ENCODE results near the gene DDAH2.
"Not testable (repeated sequence)": the region's sequence is repeated elsewhere in the genome, so short reads cannot be mapped to it uniquely, and the experiment has no call there.

DNA sequence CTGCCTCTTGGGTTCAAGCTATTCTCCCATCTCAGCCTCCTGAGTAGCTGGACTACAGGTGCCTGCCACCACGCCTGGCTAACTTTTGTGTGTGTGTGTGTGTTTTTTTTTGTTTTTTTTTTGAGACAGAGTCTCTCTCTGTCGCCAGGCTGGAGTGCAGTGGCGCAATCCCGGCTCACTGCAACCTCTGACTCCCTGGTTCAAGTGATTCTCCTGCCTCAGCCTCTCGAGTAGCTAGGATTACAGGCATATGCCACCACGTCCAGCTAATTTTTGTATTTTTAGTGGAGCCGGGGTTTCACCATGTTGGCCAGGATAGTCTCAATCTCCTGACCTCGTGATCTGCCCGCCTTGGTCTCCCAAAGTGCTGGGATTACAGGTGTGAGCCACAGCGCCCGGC, 19.9 kb downstream of the DDAH2 start:
- TF ChIP-seq POLR2AphosphoS5 (IDR thresholded peaks at IDR 0.05; ENCODE audit: low read depth, low read length); EZH2phosphoT487 (IDR thresholded peaks at IDR 0.05; ENCODE audit: borderline replicate concordance); YY1 (IDR thresholded peaks at IDR 0.05; ENCODE audit: extremely low read depth, insufficient replicate concordance, low read depth, low read length); EGR1 (IDR thresholded peaks at IDR 0.05; ENCODE audit: low read depth); CEBPB (IDR thresholded peaks at IDR 0.05; ENCODE audit: low read depth); POLR2A (IDR thresholded peaks at IDR 0.05; ENCODE audit: borderline replicate concordance, extremely low read depth, insufficient read depth, insufficient read length); SRF (IDR thresholded peaks at IDR 0.05; ENCODE audit: low read depth); ZNF274 (IDR thresholded peaks at IDR 0.05; ENCODE audit: low read depth, low read length): not testable (repeated sequence)
- TF ChIP-seq, protein P1, sequence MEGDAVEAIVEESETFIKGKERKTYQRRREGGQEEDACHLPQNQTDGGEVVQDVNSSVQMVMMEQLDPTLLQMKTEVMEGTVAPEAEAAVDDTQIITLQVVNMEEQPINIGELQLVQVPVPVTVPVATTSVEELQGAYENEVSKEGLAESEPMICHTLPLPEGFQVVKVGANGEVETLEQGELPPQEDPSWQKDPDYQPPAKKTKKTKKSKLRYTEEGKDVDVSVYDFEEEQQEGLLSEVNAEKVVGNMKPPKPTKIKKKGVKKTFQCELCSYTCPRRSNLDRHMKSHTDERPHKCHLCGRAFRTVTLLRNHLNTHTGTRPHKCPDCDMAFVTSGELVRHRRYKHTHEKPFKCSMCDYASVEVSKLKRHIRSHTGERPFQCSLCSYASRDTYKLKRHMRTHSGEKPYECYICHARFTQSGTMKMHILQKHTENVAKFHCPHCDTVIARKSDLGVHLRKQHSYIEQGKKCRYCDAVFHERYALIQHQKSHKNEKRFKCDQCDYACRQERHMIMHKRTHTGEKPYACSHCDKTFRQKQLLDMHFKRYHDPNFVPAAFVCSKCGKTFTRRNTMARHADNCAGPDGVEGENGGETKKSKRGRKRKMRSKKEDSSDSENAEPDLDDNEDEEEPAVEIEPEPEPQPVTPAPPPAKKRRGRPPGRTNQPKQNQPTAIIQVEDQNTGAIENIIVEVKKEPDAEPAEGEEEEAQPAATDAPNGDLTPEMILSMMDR (IDR thresholded peaks at IDR 0.05 in 2 of 3, conservative IDR thresholded peaks at IDR 0.05 in 1 of 3; ENCODE audit: borderline replicate concordance in 1 of 3, insufficient read depth in 1 of 3, low read depth in 2 of 3, low read length in 2 of 3): not testable (repeated sequence)
- TF ChIP-seq, protein P2, sequence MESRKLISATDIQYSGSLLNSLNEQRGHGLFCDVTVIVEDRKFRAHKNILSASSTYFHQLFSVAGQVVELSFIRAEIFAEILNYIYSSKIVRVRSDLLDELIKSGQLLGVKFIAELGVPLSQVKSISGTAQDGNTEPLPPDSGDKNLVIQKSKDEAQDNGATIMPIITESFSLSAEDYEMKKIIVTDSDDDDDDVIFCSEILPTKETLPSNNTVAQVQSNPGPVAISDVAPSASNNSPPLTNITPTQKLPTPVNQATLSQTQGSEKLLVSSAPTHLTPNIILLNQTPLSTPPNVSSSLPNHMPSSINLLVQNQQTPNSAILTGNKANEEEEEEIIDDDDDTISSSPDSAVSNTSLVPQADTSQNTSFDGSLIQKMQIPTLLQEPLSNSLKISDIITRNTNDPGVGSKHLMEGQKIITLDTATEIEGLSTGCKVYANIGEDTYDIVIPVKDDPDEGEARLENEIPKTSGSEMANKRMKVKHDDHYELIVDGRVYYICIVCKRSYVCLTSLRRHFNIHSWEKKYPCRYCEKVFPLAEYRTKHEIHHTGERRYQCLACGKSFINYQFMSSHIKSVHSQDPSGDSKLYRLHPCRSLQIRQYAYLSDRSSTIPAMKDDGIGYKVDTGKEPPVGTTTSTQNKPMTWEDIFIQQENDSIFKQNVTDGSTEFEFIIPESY (IDR thresholded peaks at IDR 0.05; ENCODE audit: extremely low read depth, insufficient replicate concordance, low read length): not testable (repeated sequence)
- TF ChIP-seq, protein P3, sequence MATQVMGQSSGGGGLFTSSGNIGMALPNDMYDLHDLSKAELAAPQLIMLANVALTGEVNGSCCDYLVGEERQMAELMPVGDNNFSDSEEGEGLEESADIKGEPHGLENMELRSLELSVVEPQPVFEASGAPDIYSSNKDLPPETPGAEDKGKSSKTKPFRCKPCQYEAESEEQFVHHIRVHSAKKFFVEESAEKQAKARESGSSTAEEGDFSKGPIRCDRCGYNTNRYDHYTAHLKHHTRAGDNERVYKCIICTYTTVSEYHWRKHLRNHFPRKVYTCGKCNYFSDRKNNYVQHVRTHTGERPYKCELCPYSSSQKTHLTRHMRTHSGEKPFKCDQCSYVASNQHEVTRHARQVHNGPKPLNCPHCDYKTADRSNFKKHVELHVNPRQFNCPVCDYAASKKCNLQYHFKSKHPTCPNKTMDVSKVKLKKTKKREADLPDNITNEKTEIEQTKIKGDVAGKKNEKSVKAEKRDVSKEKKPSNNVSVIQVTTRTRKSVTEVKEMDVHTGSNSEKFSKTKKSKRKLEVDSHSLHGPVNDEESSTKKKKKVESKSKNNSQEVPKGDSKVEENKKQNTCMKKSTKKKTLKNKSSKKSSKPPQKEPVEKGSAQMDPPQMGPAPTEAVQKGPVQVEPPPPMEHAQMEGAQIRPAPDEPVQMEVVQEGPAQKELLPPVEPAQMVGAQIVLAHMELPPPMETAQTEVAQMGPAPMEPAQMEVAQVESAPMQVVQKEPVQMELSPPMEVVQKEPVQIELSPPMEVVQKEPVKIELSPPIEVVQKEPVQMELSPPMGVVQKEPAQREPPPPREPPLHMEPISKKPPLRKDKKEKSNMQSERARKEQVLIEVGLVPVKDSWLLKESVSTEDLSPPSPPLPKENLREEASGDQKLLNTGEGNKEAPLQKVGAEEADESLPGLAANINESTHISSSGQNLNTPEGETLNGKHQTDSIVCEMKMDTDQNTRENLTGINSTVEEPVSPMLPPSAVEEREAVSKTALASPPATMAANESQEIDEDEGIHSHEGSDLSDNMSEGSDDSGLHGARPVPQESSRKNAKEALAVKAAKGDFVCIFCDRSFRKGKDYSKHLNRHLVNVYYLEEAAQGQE (IDR thresholded peaks at IDR 0.05; ENCODE audit: low read depth): not testable (repeated sequence)
